ENCODE data around the gene AHR.

DNA sequence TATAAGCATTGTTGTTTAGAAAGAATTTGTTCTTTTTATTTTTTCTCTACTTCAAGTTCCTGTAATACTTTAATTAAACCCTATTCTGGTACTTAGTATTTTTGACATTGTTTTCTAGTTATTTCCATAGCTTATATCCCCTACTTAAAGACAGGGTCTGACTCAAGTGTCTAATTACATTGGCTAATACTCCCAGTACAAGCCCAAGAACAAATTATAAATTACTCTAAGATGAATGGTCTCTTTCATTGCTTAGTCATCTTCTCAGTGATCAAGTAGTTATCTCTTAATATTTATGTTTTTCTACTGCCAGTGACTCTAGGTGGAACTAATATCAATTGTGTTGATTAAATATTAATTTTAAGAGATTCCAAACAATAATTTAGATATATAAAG, 21.6 kb downstream of the AHR start:
- TF ChIP-seq CTCF (IDR thresholded peaks at IDR 0.05; ENCODE audit: poor library complexity) (no peak), EZH2 (IDR thresholded peaks at IDR 0.05; ENCODE audit: borderline replicate concordance) (no peak), EZH2phosphoT487 (IDR thresholded peaks at IDR 0.05; ENCODE audit: low read depth, severe bottlenecking, unreplicated experiment) (no peak)
